Suppressor macrophage treated with lipopolysaccharide for 4 hours (primary cell): Measurements from ENCODE around the gene NDUFA12.
"Not testable (repeated sequence)": the region's sequence is repeated elsewhere in the genome, so short reads cannot be mapped to it uniquely, and the experiment has no call there.

Experiments
- DNase-seq: peaks from one replicate; pipeline ENCODE4 v3.0.0-alpha.2; 2020

NDUFA12 gene

DNA sequence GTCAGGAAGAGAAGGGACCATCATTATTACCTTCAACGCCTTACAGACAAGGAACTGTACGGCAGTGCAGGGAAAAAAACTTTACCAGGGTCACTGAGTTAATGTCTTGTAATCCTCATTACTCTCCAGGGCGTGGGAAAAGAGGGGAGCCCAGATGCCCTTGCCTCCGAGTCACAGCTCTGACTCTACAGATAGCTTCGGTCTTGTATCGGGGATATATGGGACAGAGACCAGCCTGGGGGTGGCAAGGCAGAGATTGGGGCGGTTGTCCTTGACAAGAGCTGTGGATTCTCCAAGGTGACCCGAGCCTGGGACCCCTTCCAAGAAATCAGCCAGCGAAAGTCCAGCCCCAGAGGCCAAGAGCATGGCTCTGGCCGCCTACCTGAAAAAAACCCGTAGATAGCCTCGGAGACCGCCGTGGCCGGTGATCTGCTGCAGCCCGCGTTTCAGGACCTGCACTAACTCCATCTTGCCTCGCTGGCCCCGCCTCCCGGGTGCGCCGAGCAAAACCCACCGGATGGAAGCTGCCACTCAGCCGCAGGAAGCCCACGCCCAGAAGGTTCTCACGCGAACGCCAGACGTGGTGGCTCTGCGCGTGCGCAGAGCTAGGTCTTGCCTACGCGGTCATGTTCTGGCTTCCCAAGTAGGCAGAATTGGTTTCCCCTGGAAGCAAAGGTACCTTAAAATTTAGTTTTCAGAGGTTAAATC, at the start of gene NDUFA12:
Gene NDUFA12, minus strand, starts transcription at position 485 of the 708 bp plus-strand sequence. Its CDS starts 17 bp downstream, at position 468.
- peak; percentile 98 for DNase-seq

DNA sequence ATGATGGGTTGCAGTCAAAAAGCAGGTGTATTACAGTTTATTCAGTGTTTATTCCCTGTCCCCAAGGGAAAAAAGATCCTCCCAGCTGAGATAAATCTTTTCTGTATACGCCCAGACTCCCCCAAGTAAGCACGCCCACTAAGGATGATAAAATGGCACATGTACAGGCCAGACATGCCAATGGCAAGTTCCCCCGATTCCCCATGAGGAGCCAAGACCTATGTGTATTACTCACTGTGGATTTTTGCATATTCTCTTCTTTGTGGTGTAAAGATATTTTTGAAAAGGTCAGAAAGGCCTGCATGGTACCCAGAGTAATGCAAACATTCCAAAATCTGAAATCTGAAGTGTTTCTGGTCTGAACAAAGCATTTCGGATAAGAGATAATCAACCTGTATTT, 47.7 kb upstream of the NDUFA12 start:
- DNase-seq, result no peak

GRCh38 chr12:95037906-95038305, 34.4 kb upstream of the NDUFA12 start:
- DNase-seq, result no peak

- DNase-seq, result no peak
These were observed 31.3 kb upstream of the NDUFA12 start for GRCh38 chr12:95034750-95035149.

DNA sequence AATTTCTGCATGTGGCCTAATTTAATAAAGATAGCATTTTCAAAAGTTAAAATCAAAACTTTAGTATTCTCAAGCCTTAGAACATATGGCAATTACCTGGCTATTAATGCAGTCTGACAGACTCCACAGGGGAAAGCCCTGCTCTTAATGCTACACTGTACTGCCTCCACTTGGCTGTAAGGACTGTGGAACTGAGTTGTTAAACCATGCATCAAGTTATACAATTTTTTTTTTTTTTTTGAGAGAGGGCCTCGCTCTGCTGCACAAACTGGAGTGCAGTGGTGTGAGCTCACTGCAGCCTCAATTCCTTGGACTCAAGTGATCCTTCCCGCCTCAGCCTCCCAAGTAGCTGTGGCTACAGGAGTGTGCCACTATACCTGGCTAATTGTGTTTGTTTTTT, 19.0 kb upstream of the NDUFA12 start:
- no peak for DNase-seq

GRCh38 chr12:95017482-95017881, 14.0 kb upstream of the NDUFA12 start:
- no peak for DNase-seq

- no peak for DNase-seq
These were observed 12.6 kb upstream of the NDUFA12 start for GRCh38 chr12:95016120-95016519.

- DNase-seq, result no peak
These were observed 11.1 kb upstream of the NDUFA12 start for GRCh38 chr12:95014554-95014953.

DNA sequence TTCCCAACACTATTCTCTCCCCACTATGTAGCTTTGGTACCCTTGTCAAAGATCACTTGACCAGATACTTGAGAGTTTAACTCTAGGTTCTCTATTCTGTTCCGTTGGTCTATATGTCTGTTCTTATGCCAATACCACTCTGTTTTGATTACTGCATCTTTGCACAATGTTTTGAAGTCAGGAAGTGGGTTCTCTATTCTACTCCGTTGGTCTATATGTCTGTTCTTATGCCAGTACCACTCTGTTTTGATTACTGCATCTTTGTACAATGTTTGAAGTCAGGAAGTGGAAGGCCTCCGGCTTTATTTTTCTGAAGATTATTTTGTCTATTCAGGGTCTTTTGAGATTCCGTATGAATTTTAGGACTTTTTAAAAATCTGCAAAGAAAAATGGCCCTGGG, 2.7 kb upstream of the NDUFA12 start:
- no peak for DNase-seq

GRCh38 chr12:95004610-95005009, 1.1 kb upstream of the NDUFA12 start:
- peak; percentile 68 for DNase-seq

GRCh38 chr12:95003921-95004272, 400 bp upstream of the NDUFA12 start:
- DNase-seq, result no peak

DNA sequence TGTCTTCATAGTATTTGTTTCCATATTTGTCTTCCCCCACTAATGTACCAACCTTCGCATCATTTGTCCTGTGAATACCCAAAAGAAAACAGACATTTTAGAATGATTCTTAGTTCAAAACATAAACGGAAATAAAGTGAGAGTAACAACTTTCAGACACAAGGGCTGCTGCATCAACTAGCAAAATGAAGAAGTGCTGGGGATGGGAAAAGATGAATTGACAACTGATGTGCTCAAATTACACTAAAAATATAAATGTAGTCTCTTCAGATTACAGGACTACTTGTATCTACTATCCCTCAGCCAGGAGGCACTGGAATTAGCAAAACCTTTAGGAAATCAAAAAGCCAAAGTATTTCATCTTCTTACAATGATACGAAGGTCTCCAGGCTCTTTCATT, 743 bp downstream of the NDUFA12 start:
- DNase-seq, result peak; percentile 2

- peak; percentile 4 for DNase-seq
These were observed 5.2 kb downstream of the NDUFA12 start for GRCh38 chr12:94998326-94998725.

DNA sequence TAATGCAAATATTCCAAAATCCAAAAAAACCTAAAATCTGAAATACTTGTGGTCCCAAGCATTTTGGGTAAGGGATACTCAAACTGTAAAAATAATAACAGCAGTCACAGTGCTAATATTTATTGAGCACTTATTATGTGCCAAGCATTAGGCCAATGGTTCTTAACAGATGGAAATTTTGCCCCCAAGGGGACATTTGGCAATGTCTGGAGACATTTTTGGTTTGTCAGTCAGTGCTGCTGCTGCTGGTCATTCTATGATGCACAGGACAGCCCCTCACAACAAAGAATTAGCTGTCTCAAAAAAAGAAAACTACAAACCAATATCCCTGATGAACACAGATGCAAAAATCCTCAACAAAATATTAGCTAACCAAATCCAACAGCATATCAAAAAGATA, 5.8 kb downstream of the NDUFA12 start:
- no peak for DNase-seq

DNA sequence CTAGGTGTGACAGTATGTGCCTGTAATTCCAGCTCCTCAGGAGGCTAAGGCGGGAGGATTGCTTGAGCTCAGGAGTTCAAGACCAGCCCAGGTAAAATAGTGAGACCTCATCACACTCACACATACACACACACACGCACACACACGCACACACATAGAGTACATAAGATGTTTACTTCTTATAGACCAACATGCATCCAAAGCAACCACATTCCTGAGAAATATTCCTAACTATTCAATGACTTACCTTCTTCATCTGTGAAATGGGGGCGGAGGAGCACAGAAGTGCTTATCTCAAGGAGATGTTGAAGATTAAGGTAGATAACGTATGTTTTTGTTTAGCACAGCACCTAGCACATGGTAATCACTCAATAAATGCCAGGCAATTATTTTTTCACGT, 6.4 kb downstream of the NDUFA12 start:
- DNase-seq, result no peak

- DNase-seq, result no peak
These were observed 9.2 kb downstream of the NDUFA12 start for GRCh38 chr12:94994312-94994711.

GRCh38 chr12:94993855-94994254, 9.6 kb downstream of the NDUFA12 start:
- DNase-seq, result not testable (repeated sequence)

DNA sequence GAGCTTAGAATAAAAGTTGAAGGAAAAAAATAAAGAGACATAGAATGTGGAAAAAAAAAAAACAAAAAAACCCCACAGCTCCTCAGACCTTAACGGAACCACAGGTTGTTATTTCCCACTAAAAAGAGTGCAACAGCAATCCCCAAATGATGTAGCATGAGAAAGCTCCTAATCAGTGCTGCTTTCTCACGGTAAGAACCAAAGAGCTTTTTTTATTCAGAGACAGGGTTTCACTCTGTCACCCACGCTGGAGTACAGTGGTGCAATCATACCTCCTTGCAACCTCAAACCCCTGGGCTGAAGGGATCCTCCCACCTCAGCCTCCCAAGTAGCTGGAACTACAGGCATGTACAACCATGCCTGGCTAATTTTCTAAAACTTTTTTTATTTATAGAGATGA, 13.3 kb downstream of the NDUFA12 start:
- DNase-seq, result no peak

GRCh38 chr12:94988471-94988870, 15.0 kb downstream of the NDUFA12 start:
- no peak for DNase-seq

DNA sequence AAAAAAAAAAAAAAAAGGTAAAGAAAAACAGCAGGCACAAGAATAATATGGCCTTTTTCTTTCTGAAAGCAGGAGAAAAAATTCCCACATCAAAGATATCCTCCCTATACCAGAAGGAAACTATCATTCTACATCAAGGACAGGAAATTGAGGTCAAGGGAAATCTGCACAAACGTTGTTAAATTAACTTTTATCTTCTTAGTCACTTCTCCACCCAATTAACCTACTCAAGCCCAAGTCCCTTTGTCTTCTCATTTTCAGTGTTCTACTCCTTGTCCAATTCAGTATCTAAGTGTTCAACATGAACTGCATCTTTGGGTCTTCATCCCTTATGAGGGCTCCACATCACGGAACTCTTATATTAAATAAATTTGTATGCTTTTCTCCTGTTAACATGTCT, 15.7 kb downstream of the NDUFA12 start:
- no peak for DNase-seq

GRCh38 chr12:94987076-94987669, 16.3 kb downstream of the NDUFA12 start:
- DNase-seq, result no peak

DNA sequence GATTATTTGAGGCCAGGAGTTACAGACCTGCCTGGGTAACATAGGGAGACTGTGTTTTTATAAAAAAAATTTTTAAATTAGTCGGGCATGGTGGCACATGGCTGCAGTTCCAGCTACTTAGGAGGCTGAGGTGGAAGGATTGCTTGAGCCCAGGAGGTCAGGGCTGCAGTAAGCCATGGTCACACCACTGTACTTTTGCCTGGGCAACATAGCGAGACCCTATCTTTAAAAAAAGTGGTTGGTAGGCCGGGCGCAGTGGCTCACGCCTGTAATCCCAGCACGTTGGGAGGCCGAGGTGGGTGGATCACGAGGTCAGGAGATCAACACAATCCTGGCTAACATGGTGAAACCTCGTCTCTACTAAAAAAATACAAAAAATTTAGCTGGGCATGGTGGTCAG, 18.4 kb downstream of the NDUFA12 start:
- DNase-seq, result not testable (repeated sequence)

DNA sequence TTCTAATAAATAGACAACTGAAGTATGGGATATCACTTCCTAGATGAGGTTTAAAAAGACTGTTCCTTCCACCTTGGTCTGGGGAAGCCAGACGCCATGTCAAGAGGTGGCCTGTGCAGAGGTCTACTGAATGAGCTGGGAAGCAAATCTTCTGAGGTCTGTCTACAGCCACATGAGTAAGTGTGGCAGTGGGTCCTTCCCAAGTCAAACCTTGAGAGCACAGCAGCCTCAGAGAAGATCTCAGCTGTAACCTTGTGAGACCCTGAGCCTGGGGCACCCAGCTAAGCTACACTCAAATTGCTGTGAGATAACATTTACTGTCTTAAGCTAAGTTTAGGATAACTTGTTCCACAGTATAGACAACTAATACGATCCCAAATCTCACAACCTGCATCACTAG, 20.2 kb downstream of the NDUFA12 start:
- DNase-seq, result no peak

- DNase-seq, result no peak
These were observed 21.0 kb downstream of the NDUFA12 start for GRCh38 chr12:94982456-94982855.

- DNase-seq, result no peak
These were observed 22.9 kb downstream of the NDUFA12 start for GRCh38 chr12:94980577-94980976.
